ENCODE results near the gene CAMK1D. TPM values are rescaled to one million over a fixed set of nuclear protein-coding genes. Genes with fewer than 3 reads are reported as not detected.

CAMK1D gene
- total and polyA plus RNA-seq, 2 of the 8 experiments (the other 6 are each of a cell fraction or from before 2014, with no cell fraction given) = 3.5 to 10.6 TPM

DNA sequence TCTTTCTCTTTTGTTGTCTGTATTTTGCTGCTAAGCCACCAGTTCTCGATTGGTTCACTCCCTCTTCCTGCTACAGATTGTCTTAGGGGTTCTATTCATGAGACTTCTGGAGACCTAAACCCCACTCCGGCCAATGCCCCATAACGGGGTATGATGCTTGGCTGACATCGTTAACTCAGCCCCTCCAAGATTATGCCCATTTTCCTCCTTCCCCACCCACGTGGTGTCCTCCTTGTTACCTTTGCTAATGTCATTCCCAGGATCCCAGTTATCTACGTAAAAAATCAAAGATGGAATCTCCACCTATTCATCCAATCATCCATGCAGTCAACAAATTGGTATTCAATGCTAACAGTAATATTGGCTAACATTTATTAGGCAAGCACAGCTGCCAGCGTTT is 228.3 kb downstream of the CAMK1D start (continued):
- TF ChIP-seq, protein P1, sequence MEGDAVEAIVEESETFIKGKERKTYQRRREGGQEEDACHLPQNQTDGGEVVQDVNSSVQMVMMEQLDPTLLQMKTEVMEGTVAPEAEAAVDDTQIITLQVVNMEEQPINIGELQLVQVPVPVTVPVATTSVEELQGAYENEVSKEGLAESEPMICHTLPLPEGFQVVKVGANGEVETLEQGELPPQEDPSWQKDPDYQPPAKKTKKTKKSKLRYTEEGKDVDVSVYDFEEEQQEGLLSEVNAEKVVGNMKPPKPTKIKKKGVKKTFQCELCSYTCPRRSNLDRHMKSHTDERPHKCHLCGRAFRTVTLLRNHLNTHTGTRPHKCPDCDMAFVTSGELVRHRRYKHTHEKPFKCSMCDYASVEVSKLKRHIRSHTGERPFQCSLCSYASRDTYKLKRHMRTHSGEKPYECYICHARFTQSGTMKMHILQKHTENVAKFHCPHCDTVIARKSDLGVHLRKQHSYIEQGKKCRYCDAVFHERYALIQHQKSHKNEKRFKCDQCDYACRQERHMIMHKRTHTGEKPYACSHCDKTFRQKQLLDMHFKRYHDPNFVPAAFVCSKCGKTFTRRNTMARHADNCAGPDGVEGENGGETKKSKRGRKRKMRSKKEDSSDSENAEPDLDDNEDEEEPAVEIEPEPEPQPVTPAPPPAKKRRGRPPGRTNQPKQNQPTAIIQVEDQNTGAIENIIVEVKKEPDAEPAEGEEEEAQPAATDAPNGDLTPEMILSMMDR (IDR thresholded peaks at IDR 0.05; ENCODE audit: control extremely low read depth in 1 of 3, insufficient read depth in 1 of 3, low read depth in 1 of 3, low read length in 3 of 3) = no peak
- no peak for TF ChIP-seq JUND (IDR thresholded peaks at IDR 0.05; ENCODE audit: low read length)
- TF ChIP-seq NRF1 (IDR thresholded peaks at IDR 0.05; ENCODE audit: low read depth, low read length) = no peak
- TF ChIP-seq KDM1A (IDR thresholded peaks at IDR 0.05; ENCODE audit: borderline replicate concordance, low read length) = no peak

All from H1 (cell line).